SKM-1 (cell line): Measurements from ENCODE around the gene RNF8.
"Not testable (repeated sequence)": the region's sequence is repeated elsewhere in the genome, so short reads cannot be mapped to it uniquely, and the experiment has no call there.

Experiments
- DNase-seq: peaks from one replicate; lab custom pipeline; 2025; ENCODE audit not compliant: unreplicated experiment; lab: John Stamatoyannopoulos, UW

Gene RNF8

DNA sequence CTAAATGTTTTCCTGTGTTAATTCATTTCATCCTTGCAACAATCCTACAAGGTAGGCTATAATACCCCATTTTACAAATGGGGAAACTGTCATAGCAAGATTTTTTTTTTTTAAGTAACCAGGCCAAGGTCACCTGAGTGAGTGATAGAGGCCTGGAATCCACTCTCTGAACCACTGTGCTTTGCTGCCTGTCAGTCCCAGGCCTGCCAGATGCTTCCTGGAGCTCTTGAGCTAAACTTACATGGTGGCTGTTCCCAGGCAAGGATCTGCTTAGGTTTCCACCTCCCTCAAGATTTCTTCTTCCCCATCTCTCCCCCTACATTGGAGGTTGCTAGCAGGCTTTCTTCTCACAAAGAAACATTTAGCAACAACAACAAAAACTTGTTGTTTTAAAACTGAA is 32.7 kb upstream of the RNF8 start:
- no peak for DNase-seq

DNA sequence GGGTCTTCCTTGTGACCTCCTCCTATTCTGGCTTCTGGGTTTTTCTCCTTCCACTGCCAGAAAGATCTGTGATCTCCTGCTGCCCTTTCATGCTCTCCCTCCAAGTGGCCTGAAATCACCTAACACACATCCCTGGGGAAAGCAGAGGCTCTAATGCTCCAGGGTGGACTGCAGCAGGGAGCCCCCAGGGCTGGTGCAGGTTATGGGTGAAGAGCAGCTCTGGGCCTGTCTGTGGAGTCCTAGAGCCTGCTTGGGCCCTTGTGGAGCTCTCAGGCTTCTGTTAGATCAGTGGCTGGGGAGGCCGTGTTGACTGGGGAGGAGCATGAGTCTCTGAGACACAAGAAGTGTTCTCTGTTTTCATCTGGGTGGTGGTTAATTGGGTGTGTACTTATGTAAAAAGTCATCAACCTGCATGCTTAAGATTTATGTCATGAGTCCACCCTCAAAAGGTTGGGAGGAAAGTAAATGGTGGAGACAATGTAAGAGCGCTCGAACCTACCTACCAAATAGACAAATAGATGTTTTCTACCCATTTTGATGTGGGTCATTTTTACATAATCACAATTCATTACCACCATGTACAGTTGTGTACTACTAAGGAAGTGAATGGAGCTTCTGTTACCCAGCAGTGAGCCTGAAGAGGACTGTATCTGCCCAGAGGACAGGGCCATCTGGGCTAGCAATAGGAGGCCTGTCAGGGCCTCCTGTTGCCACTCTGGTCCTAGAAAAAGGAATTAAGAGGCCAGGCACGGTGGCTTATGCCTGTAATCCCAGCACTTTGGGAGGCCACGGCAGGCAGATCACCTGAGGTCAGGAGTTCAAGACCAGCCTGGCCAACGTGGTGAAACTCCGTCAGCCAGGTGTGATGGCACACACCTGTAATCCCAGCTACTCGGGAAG is 32.0 kb upstream of the RNF8 start:
- no peak for DNase-seq

DNA sequence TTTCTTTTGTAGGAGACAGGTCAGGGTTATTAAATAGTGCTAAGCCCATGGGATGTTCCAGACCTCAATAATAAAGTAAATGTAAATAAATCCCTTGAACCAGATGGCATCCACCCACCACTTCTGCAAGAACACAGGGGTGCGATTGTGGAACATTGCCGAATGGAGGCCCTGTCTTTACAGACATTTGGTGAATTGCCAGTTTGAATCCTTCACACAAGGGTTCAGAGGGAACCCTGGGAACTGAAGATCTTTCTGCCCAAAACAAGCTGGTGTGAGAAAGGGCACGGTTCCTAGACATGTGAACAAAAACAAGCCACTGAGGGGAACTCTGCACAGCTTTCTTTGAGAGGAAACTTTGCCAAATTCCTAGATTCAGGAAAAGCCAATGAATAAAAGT is 30.2 kb upstream of the RNF8 start:
- DNase-seq = no peak

DNA sequence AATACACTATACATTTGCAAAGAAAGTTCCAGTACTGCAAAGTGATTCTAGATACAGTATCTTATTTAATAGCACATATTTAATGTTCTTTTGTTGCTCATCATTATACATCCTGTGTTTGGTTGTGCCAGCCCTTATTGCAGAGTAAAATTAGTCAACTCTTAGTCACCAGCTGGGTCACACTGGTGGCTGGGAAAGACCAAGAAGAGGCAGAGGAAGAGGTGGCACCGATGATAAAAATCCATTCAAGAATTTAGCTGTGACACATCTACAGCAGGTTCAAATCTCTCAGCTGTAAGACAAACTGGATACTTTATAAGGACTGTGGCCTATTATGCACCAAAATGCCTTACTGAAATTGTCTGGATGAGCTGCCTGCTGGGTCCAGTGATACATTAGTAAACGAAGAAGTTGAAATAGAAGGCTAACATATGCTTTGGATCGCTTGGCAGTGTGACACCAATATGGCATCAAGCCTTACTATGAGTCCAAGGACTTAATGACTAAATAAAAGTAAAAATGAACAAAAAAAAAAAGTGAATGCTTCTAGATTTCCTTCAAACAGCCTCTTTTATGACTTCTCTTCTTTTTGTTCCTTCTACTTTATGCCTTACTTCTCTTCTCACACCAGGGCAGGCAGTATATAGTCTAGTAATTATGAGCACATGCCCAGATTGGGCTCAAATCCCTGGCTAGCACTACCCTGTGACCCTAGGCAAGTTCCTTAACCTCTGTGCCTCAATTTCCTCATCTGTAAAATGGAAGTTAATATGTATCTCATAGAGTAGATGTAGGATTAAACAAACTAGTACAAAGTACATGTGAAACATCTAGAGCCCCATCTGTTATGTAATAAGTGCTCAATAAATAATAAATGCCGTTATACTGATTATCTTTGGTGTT is 29.4 kb upstream of the RNF8 start:
- no peak for DNase-seq

DNA sequence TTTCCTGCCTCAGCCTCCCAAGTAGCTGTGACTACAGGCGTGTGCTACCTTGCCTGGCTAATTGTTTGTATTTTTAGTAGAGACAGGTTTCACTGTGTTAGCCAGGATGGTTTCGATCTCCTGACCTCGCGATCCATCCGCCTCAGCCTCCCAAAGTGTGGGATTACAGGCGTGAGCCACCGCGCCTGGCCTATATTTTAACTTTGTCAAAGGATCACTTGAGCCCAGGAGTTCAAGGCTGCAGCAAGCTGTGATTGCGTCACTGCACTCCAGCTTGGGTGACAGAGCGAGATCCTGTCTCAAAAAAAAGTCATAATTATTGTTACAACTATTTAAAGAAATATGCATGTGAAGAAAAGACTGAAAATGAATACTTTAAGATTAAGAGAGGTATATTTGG is 23.4 kb upstream of the RNF8 start:
- not testable (repeated sequence) for DNase-seq

DNA sequence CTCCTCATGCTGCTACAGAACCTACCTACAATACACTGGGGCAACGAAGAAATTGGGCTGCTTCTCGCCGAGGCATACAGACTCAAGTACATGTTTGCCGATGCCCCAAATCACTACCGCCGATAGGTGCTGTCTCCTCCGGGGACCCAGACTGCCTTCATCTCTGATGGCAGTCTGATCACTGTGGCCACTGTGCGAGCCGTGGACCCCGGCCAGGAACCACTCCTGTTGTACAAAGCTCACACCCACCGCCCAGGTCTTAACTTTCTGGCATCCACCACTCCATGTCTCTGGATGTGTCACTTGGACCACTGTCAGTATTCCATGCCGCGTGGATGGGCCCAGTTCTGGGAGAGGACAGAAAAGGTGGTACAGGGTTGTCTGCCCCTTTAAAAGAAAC is 22.7 kb upstream of the RNF8 start:
- no peak for DNase-seq

DNA sequence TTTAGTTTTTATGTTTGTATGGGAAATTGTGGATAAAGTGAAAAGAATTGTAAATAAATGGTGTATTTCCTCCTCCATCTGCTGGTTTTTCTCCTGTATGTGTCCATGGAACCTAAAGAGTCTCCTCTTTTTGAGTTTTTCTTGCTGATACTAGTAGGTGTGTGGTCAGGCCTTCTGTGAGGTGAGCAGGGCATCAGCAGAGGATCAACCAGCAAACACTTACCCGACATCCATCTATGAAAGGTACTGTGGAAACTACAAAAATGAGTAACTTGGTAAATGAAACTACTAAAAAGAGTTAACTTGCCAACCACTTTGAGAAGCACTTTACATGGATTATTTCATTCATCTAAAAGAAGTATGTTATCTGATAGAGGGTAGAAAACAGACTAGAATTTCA is 20.9 kb upstream of the RNF8 start:
- no peak for DNase-seq

DNA sequence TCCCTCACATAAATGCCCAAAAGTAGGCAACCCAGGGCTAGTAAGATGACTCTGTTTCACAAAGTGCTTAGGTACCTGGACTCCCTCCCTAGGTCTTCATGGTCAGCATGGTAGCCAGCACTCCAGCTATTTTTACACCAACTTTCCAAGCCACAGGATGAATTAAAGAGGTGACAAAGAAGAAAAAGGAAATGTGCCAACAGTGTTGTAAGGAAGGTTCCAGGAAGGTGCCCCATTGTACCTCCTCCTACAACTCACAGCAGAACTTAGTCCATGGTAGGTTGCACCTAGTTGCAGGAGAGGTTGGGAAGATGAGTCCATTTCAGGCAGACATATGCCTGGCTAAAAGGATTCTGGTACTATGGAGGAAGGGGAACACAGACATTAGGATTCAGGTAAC is 19.7 kb upstream of the RNF8 start:
- DNase-seq = no peak

DNA sequence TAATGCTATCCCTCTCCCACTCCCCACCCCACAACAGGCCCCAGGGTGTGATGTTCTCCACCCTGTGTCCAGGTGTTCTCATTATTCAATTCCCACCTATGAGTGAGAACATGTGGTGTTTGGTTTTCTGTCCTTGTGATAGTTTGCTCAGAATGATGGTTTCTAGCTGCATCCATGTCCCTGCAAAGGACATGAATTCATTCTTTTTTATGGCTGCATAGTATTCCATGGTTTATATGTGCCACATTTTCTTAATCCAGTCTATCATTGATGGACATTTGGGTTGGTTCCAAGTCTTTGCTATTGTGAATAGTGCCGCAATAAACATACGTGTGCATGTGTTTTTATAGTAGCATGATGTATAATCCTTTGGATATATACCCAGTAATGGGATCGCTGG is 15.5 kb upstream of the RNF8 start:
- not testable (repeated sequence) for DNase-seq

DNA sequence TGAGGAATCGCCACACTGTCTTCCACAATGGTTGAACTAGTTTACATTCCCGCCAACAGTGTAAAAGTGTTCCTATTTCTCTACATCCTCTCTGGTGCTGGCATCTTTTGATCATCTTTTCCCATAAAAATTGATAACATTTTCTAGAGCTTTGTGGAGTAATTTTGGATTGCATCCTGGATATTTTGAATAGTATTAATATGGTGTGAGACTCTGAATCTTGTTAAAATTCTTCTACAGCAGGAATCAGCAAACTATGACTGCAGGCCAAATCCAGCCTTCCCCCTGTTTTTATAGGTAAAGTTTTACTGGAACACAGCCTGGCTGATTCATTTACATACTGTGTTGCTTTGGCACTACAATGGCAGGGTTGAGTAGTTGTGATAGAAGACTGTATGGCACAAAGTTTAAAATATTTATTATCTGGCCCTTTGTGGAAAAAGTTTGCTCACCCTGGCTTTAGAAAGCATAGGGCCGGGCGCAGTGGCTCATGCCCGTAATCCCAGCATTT is 15.0 kb upstream of the RNF8 start:
- no peak for DNase-seq

DNA sequence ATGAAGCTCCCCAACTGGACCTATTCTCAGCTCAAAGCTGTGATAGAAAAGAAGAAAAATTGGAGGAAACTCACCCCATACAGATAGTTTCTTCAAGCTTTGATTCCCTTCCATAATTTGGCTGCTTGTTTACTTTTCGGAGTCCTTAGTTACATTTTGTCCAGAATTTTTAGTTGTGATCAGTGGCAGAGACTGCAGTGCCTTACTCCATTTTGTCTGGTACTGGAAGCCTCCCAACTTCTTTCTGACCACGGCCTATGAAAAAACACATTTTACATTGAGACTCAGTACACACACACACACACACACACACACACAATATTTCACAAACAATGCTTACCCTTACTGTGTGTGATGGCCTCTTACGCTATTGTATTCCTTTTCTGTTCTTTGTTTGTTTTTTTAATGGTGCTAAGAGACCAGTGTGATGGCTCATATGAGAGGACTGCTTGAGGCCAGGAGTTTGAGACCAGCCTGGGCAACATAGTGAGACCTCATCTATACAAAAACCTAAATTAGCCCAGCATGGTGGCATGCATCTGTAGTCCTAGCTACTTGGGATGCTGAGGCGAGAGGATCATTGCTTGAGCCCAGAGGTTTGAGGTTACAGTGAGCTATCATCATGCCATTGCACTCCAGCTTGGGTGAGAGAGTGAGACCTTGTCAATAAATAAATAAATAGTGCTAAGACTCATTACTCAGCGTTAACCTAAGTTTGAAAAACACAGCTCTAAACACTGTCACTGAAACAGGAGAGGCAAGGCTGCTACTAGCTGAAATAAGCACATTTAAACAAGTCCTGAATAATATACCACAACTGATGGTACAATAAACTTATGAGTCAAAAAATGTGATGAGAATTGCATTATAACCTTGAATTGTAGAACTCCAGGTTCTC is 13.8 kb upstream of the RNF8 start:
- DNase-seq = no peak

DNA sequence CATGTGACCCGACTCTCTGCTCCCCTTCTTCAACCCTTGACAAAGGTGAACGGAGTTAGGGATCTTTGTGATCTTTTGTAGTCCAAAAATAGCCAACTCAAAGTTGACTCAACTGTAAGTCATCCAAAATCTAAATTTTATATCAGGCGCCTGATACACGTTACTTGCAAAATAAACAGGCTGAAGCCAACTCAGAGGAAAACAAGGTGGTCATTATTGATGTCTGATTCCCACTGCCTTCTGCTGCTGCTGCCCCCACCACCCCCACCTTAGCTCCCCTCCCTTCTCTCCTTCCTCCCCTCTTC is 13.2 kb upstream of the RNF8 start:
- no peak for DNase-seq

DNA sequence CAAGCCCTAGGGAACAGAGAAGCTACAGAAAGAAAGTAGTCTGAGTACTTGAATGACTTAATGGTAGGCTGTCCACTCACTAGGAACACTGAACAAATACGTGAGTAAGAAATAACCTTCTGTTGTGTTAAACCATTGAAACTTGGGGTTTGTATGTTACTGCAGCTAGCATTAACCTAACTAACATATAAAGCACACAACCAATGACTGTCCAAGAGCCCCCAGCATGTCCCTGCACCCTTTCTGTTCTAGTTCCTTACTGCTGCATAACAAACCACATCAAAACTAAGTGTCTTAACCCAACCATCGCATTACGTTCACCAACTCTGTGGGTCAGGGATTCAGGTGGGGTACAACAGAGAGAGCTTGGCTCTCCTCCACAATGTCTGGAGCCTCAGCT is 10.5 kb upstream of the RNF8 start:
- DNase-seq = no peak

DNA sequence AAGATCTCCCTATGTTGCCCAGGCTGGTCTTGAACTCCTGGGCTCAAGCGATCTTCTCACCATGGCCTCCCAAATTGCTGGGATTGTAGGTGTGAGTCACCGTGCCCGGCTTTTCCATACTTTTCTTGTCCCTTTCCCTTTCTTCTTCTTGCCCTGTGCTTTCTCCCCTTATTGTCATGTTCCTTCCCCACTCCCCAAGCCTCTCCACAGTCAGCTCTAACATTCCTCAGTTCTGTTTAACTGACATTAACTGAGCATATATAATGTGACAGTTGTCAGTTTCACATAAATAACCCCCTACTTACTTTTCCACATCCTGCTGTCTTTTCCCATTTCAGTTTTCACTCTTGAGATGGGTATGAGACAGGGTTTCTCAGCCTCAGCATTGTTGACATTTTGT is 9.5 kb upstream of the RNF8 start:
- DNase-seq = no peak

DNA sequence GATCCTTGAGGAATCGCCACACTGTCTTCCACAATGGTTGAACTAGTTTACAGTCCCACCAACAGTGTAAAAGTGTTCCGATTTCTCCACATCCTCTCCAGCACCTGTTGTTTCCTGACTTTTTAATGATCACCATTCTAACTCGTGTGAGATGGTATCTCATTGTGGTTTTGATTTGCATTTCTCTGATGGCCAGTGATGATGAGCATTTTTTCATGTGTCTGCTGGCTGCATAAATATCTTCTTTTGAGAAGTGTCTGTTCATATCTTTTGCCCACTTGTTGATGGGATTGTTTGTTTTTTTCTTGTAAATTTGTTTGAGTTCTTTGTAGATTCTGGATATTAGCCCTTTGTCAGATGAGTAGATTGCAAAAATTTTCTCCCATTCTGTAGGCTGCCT is 8.0 kb upstream of the RNF8 start:
- not testable (repeated sequence) for DNase-seq

DNA sequence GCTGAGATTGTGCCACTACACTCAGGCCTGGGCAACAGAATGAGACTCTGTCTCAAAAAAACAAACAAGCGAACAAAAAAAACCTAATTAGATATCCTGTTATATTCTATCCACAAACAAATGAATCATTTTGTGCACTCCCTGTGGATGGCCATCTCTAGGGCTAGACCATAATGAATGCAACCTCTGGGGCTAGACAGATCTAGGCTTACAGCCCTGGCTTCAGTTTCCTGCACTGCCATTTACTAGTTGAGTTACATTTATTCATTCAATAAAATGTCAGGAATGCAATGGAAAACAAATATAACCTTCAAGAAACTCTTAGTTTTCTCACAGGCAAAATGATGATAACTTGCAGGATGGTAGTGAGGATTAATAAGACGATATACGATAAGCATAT is 6.6 kb upstream of the RNF8 start:
- DNase-seq = no peak

DNA sequence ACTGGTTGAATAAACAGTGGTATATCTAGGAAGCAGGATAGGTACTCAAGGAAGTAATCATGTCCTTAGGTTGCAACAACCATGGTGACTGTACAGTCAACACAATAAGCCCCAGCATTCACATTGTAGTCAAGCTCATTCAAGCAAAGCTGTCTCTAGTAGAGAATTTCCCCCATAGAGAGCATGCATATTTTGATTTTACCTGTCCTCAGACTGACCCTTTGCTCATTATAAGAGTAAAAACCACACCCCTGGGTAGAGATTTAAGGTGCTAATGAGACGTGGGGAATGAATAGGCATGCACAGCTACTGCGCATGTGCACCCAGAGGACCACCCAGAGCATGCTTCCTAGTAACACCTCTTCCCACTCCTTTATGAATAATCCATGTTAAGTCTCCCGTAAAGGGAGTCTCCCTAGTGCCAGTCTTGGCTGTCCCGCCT is 6.1 kb upstream of the RNF8 start:
- DNase-seq = no peak

DNA sequence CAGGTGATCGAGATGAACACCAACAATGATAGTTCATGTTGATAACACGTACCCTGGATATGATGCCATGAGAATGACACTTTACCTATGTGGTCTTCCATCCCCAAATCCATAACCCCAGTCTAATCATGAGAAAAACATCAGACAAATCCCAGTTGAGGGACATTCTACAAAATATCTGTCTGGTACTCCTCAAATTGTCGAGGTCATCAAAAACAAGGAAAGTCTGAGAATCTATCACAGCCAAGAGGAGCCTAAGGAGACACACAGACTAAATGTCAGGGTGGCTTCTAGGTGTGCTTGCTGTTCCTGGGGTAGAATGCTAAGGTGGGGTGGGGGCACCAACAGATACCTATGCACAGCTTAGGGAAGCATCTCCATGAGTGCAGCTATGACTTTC is 2.8 kb upstream of the RNF8 start:
- DNase-seq = no peak

DNA sequence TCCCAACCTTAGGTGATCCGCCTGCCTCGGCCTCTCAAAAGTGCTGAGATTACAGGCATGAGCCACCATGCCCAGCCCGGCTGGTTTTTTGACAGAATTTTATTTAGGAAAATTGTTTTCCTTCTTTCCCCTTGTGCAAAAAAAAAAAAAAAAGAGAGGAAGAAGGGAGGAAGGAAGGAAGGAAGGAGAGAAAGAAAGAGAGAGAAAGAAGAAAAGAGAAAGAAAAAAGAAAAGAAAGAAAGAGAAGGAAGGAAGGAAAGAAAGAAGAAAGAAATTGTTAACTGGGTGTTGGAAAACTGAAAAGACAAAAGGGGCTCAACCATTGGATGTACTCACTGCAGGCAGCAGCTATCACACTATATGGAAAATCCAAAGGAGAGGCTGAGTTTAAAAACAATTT is 1.4 kb upstream of the RNF8 start:
- no peak for DNase-seq

DNA sequence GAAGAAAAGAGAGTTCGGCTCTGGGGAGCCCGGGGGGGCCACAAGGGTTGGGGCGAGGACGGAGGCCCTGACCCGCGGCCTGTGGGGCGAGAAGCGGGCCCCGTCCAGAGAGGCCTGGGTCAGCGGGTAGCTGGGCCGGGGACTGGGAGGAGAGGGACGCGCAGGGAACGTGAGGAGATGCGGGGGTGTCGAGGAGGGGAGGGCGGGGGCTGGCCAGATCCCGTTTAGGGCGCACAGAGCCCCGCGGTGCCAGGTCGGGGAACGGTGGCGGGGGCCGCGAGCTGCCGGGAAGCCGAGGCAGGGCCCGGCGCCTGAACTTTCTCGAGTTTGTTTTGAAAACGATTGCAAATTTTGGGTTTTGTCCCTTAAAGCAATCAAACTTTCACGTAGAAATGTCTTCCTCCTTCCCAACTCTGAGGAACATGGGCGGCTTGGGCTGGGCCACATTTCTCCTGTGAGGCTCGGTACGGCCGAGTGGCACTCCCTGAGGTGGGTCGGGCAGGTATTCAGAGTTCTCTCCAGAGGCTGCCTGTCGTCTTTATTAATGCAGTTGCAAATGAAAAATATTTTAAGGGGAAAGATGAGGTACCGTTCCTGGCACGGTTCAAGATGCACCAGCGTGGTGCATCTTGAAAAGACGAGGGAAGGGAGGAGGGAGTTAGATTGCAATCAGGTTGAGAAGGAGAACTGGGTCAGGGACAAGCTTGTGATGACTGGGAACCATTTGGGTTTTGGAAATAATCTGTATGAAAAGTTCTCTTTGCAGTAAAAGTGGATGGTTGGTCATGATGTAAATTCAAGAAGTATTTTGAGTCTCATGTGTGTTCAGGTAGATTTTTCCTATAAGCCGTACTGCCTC is 972 bp downstream of the RNF8 start:
- no peak for DNase-seq
